Psoas muscle (tissue), 8 donors: ENCODE measurements around the gene MIPEP. TPM values are rescaled to one million over a fixed set of nuclear protein-coding genes. Genes with fewer than 3 reads are reported as not detected.

Source experiments
- ATAC-seq, 4 donors: fragments of 200-7000 bp; cut with Tn5 transposase; one replicate each; pipeline ENCODE4 v1.9.1; 2020; ENCODE audit warnings: moderate library complexity in 3 of 4, mild to moderate bottlenecking in 2 of 4
- DNase-seq, 2 donors: peaks; one replicate each; pipeline ENCODE4 v3.0.0-alpha.2; 2020
- H3K27ac ChIP-seq: fragments of 200-600 bp; one replicate; pipeline ENCODE4 v1.8.0; 2022
- H3K27me3 ChIP-seq, 3 donors: fragments of 200-600 bp in 1 of 3; one replicate each; pipeline versions ENCODE4 v1.6.1 to v1.8.0; 2013 to 2022; ENCODE audit warnings: low read length in 2 of 3, mild to moderate bottlenecking in 2 of 3, moderate library complexity in 1 of 3; ENCODE audit not compliant: insufficient read depth in 3 of 3
- H3K36me3 ChIP-seq, 2 donors: fragments of 200-600 bp in 1 of 2; one replicate each; pipeline versions ENCODE4 v1.6.1 to v1.8.0; 2013 to 2022; ENCODE audit warnings: low read depth in 1 of 2, mild to moderate bottlenecking in 1 of 2, moderate library complexity in 1 of 2; ENCODE audit not compliant: insufficient read depth in 1 of 2
- H3K4me1 ChIP-seq: fragments of 200-600 bp; one replicate; pipeline ENCODE4 v1.8.0; 2022
- H3K4me3 ChIP-seq: fragments of 200-600 bp; one replicate; pipeline ENCODE4 v1.8.0; 2022; ENCODE audit warnings: mild to moderate bottlenecking
- H3K9me3 ChIP-seq: fragments of 200-600 bp; one replicate; pipeline ENCODE4 v1.8.0; 2022
- WGBS, 3 donors: extraction: QIAGEN DNeasy Blood & Tissue Kit; methylation state at CpG; one replicate each; pipeline versions ENCODE4 v1.1.6 to v1.1.7; 2013; 5-methylcytosine and 5-hydroxymethylcytosine counted together
- intact Hi-C, 2 donors: fragments of 100-400 bp; cut with DNase I; formaldehyde crosslinking; loops; one replicate each; pipeline versions ENCODE4 v1.11.0 to v1.14.2; 2022
- polyA plus RNA-seq, 3 donors: library from polyadenylated mRNA; stranded (reverse); fragments of 200-250 nt; gene quantifications; one replicate each; pipeline ENCODE4 v1.2.3, GENCODE V29; 2013
- total RNA-seq, 4 donors: library from RNA; stranded (reverse); fragmentation: NEBNext Ultra II Directional in 2 of 4; extraction: Animal tissue kit (Norgen Biotek cat#: 25700) in 2 of 4; gene quantifications; one replicate each; pipeline versions ENCODE4 v1.2.1 to v1.2.4, GENCODE V29; 2021 to 2023
- TF ChIP-seq, protein P1 (sequence below): fragments of 200-600 bp; IDR thresholded peaks from one replicate; pipeline ENCODE4 v1.8.0; 2022; ENCODE audit warnings: antibody characterized with exemption
- donor health status: healthy with polysubstance abuse.
- donor health status: DM: no; HTN: no; CAD: no; lungs with moderate emphysema.
- donor health status: Bipolar disorder and iron deficiency.
- donor health status: healthy.
- donor health status: DM: yes; HTN: yes; CAD: no.
- donor health status: DM: no; HTN: no; CAD: no.
- donor health status: DM: no; HTN: no; CAD: no.
- donor health status: DM: yes; HTN: yes; CAD: no.

MIPEP gene
- total and polyA plus RNA-seq, 7 donors, result 13.3 to 28.2 (median 17.0) TPM

DNA sequence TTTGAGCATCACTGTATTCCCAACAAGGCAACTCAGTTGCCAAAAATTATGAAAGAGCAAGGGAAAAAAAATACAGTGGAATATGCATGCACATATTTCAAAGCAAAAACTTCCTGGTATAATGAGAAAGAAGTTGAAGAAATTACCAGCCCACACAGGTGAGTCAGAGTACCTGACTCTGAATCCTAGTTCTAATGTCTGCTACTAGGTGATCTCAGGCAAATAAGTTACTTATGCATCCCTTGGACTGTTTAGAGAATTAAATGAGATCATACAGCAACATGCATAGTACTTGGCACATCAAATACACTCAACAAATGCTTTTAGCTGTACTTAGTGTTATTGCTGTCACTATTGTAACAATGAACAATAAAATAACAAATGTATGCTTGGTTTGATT, 144.9 kb downstream of the MIPEP start:
- no peaks in the 10 kb centered on the region for H3K27me3 ChIP-seq
- H3K4me1 ChIP-seq, result no peaks in the 10 kb centered on the region
- no peaks in the 10 kb centered on the region for H3K36me3 ChIP-seq
- DNase-seq (no peak), ATAC-seq (no peak)
- TF ChIP-seq, protein P1, sequence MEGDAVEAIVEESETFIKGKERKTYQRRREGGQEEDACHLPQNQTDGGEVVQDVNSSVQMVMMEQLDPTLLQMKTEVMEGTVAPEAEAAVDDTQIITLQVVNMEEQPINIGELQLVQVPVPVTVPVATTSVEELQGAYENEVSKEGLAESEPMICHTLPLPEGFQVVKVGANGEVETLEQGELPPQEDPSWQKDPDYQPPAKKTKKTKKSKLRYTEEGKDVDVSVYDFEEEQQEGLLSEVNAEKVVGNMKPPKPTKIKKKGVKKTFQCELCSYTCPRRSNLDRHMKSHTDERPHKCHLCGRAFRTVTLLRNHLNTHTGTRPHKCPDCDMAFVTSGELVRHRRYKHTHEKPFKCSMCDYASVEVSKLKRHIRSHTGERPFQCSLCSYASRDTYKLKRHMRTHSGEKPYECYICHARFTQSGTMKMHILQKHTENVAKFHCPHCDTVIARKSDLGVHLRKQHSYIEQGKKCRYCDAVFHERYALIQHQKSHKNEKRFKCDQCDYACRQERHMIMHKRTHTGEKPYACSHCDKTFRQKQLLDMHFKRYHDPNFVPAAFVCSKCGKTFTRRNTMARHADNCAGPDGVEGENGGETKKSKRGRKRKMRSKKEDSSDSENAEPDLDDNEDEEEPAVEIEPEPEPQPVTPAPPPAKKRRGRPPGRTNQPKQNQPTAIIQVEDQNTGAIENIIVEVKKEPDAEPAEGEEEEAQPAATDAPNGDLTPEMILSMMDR, result no peak
- intact Hi-C loops, result loop anchor here in 1 of 2 donors (5.0 kb wide), 1 partner anchor 68 kb away; no protein-coding TSS in a partner anchor
- H3K27ac ChIP-seq, result no peak overlapping the region
- H3K4me3 ChIP-seq, result no peak overlapping the region
- H3K9me3 ChIP-seq, result no peaks in the 10 kb centered on the region

DNA sequence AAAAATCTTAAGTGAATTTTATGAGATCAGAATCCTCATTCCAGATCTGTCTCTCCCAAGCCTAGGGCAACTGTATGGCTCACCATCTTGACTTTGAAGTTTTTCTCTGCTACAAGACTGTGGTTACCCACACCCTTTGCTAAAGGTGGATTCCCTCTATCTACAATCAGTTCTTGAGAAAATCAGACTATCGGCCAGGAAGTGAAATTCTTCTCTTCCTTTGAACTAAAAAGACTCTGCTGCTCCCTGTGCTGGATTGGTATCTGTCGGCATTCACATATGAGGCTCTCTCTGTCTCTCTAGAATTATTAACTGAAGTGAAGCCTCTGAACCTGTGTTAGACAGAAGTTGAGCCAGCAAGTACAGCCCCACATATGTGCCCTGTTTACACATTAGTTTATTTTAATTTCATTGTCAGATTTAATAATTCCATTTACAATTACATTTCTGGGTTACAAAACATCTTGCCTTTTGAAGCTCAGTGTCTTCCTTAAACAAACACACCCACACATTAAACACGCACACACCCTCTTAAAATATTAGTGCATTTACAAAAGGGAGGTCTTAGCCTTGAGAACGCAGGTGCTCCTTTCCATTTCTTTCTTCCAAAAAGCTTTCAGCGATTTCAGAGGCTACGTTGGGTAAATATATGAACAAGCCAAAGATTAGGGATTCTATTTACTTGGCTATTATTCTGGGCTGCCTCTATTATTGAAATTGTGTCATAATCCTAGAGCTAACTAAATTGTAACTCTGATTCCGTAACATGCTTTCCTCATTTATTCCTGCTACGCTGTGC, 145.7 kb downstream of the MIPEP start:
- Histone ChIP-seq H3K4me3 (no peak overlapping the region), H3K36me3 (no peaks in the 10 kb centered on the region), H3K27me3 (no peaks in the 10 kb centered on the region), H3K9me3 (no peaks in the 10 kb centered on the region), H3K4me1 (no peaks in the 10 kb centered on the region), H3K27ac (no peak overlapping the region)
- TF ChIP-seq, protein P1, result no peak
- intact Hi-C loops, result loop anchor here in 1 of 2 donors (5.0 kb wide), 1 partner anchor 69 kb away; no protein-coding TSS in a partner anchor
- ATAC-seq, result no peak
- WGBS, 3 donors, result 88 to 92% (median 90%) methylated on average over 8 of the region's 8 CpGs
- DNase-seq, result no peak

DNA sequence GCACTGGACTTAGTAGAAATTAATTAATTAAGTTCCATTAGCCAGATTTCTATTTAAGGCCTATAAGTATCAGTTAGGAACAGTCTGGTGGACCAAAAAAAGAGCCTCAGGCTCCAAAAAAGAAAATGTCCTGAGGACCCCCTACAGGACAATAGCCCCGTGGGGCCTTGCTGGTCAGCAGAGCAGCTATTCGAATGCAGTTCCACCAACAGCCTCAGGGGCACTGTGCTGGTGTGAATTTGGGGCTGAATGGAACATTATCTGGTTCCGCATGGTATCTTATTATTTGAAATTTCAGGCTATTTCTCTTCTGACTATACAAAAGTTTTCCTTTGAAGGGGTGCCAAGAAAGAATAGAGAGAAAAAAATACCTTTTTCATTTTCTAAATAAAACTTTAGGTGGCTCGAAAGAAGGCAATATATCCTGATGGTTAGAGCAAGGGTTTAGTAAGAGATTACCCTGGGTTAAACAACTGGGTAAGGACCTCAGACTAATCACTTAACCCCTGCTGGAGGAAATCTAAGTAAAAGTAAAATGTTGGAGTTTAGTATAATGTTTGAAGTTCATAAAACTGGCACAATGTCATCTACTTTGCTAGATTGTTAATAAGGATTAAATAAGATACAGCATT, 147.2 kb downstream of the MIPEP start:
- intact Hi-C loops, result loop anchor here in 1 of 2 donors (5.0 kb wide), 1 partner anchor 70 kb away; no protein-coding TSS in a partner anchor
- TF ChIP-seq, protein P1, result peak; percentile 15
- 74 to 81% (median 79%) methylated on average over 4 of the region's 4 CpGs for WGBS, 3 donors

DNA sequence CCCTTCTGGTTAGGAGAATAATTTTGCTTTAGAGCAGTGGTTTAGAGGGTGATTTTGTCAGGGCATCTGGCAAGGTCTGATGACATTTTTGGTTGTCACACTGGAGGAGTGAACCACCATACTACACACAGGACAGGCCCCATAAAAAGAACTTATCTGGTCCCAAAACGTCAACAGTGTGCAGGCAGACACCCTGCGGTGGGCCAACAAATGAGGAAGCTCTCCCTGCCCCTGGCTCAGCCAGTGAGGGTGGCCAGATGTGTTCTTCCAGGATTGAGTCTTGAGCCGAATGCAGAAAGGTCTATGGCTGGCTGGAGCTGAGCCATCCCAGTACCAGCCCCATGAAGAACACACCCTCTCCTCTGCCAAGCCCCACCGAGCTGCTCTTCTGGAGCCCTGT, 149.2 kb downstream of the MIPEP start:
- TF ChIP-seq, protein P1, result no peak
- Histone ChIP-seq H3K9me3 (no peaks in the 10 kb centered on the region), H3K27ac (no peak overlapping the region), H3K4me1 (no peaks in the 10 kb centered on the region), H3K4me3 (no peak overlapping the region), H3K36me3 (no peaks in the 10 kb centered on the region), H3K27me3 (no peaks in the 10 kb centered on the region)
- ATAC-seq (no peak), DNase-seq (no peak)
- intact Hi-C loops, result loop anchor here in 1 of 2 donors (5.0 kb wide), 1 partner anchor 72 kb away; no protein-coding TSS in a partner anchor
- 75 to 91% (median 82%) methylated on average over 4 of the region's 4 CpGs for WGBS, 3 donors

More for the DNA sequence above, 147.2 kb downstream of the MIPEP start:
- Histone ChIP-seq H3K36me3 (no peaks in the 10 kb centered on the region), H3K9me3 (no peaks in the 10 kb centered on the region), H3K4me3 (no peak overlapping the region), H3K27me3 (no peaks in the 10 kb centered on the region), H3K4me1 (no peaks in the 10 kb centered on the region), H3K27ac (no peak overlapping the region)
- ATAC-seq, result no peak
- DNase-seq, result no peak
